Suprapubic skin (tissue), 3 donors: Measurements from ENCODE around the gene PHF20.

Source experiments
- POLR2AphosphoS5 ChIP-seq, 3 donors: sonication (generic); formaldehyde crosslinking; IDR thresholded peaks; one replicate each; pipeline ENCODE4 v1.6.1; 2017; ENCODE audit warnings: antibody characterized with exemption in 3 of 3
- TF ChIP-seq, protein P1 (sequence below), 2 donors: fragments of 200-600 bp in 1 of 2; fragments of 450-650 bp in 1 of 2; sonication (generic) in 1 of 2; IDR thresholded peaks; one replicate each; pipeline ENCODE4 v1.5.1; 2016 to 2019; ENCODE audit warnings: antibody characterized with exemption in 2 of 2, mild to moderate bottlenecking in 1 of 2, moderate library complexity in 1 of 2

DNA sequence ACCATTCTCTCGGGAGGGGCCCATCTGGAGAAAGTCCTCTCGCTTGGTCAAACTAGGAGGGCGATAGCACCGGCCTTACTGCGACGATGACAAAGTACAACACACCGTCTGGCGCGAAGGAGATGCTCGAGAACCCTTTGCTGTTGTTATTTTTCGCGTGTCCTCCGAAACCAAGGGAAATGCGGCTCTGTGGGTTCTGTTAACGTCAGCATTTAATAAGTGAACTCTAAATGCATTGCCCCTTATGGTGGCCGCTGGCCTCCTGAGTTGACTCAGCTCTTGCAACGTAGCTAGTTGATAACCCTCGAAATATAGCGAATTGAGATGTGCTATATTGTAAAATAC, 183.1 kb downstream of the PHF20 start:
- TF ChIP-seq, protein P1, sequence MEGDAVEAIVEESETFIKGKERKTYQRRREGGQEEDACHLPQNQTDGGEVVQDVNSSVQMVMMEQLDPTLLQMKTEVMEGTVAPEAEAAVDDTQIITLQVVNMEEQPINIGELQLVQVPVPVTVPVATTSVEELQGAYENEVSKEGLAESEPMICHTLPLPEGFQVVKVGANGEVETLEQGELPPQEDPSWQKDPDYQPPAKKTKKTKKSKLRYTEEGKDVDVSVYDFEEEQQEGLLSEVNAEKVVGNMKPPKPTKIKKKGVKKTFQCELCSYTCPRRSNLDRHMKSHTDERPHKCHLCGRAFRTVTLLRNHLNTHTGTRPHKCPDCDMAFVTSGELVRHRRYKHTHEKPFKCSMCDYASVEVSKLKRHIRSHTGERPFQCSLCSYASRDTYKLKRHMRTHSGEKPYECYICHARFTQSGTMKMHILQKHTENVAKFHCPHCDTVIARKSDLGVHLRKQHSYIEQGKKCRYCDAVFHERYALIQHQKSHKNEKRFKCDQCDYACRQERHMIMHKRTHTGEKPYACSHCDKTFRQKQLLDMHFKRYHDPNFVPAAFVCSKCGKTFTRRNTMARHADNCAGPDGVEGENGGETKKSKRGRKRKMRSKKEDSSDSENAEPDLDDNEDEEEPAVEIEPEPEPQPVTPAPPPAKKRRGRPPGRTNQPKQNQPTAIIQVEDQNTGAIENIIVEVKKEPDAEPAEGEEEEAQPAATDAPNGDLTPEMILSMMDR (IDR thresholded peaks at IDR 0.05) = no peak
- TF ChIP-seq POLR2AphosphoS5 (IDR thresholded peaks at IDR 0.05) = no peak
